Endothelial cell (in vitro differentiated cells): ENCODE data around the gene TMEM234. TPM values are rescaled to one million over a fixed set of nuclear protein-coding genes. Genes with fewer than 3 reads are reported as not detected.

ENCODE experiments used
- DNase-seq: peaks from one replicate; pipeline ENCODE4 v3.0.0; 2021; ENCODE audit warnings: low spot score
- H3K27ac Mint-ChIP-seq: one replicate; pipeline ENCODE4 v1.8.0; 2021; ENCODE audit warnings: mixed read lengths, inconsistent platforms; ENCODE audit not compliant: unreplicated experiment
- H3K27me3 Mint-ChIP-seq: one replicate; pipeline ENCODE4 v1.8.0; 2021; ENCODE audit warnings: mild to moderate bottlenecking, moderate library complexity, mixed read lengths, inconsistent platforms; ENCODE audit not compliant: unreplicated experiment
- H3K36me3 Mint-ChIP-seq: one replicate; pipeline ENCODE4 v1.8.0; 2021; ENCODE audit warnings: mild to moderate bottlenecking, low read depth, mixed read lengths, inconsistent platforms; ENCODE audit not compliant: unreplicated experiment
- H3K4me1 Mint-ChIP-seq: one replicate; pipeline ENCODE4 v1.8.0; 2021; ENCODE audit warnings: mild to moderate bottlenecking, mixed read lengths, inconsistent platforms; ENCODE audit not compliant: unreplicated experiment
- H3K4me3 Mint-ChIP-seq: one replicate; pipeline ENCODE4 v1.8.0; 2021; ENCODE audit warnings: mild to moderate bottlenecking, mixed read lengths, inconsistent platforms; ENCODE audit not compliant: unreplicated experiment
- H3K9me3 Mint-ChIP-seq: one replicate; pipeline ENCODE4 v1.8.0; 2021; ENCODE audit warnings: mixed read lengths, inconsistent platforms; ENCODE audit not compliant: unreplicated experiment
- CTCF ChIP-seq: fragments of 200-600 bp; sonication (generic); IDR thresholded peaks from one replicate; pipeline ENCODE4 v1.5.0; 2021; ENCODE audit warnings: antibody characterized with exemption; ENCODE audit not compliant: unreplicated experiment
- total RNA-seq: library from RNA; stranded (reverse); fragmentation: NEBNext Ultra II Directional; extraction: Animal tissue kit (Norgen Biotek cat#: 25700); gene quantifications from one replicate; pipeline ENCODE4 v1.2.1, GENCODE V29; 2021; ENCODE audit not compliant: unreplicated experiment

The TMEM234 gene
- total RNA-seq, 1 donor from 2014 or later, result 23.2 TPM

- TF ChIP-seq CTCF, result no peak
- Mint-ChIP-seq H3K9me3 (no peaks in the 10 kb centered on the region), H3K27ac (peak within 1 kb of the TSS; percentile 97), H3K36me3 (peaks cover 5% of the 10 kb centered on the region), H3K4me3 (peak within 1 kb of the TSS; percentile 72), H3K27me3 (peaks cover 18% of the 10 kb centered on the region), H3K4me1 (peaks cover 51% of the 10 kb centered on the region)
- DNase-seq, result no peak
Measured at GRCh38 chr1:32250893-32251716, 29.0 kb upstream of the TMEM234 start, which contains the start of gene LCK. Gene LCK (plus strand): TSS chr1:32251265. CDS start chr1:32274330, 23,065 bp downstream.

- peak overlapping the region; percentile 72 for H3K4me3 Mint-ChIP-seq
- peaks cover 18% of the 10 kb centered on the region for H3K27me3 Mint-ChIP-seq
Measured at GRCh38 chr1:32249831-32250525, 27.8 kb upstream of the TMEM234 start.

GRCh38 chr1:32247983-32248889 lies 26.1 kb upstream of the TMEM234 start:
- peak; percentile 90 for TF ChIP-seq CTCF
- Mint-ChIP-seq H3K4me1 (peaks cover 48% of the 10 kb centered on the region), H3K27me3 (peaks cover 18% of the 10 kb centered on the region), H3K36me3 (peaks cover 5% of the 10 kb centered on the region), H3K9me3 (no peaks in the 10 kb centered on the region), H3K4me3 (peak overlapping the region; percentile 51), H3K27ac (peak overlapping the region; percentile 83)
- DNase-seq, result peak; percentile 87

More at GRCh38 chr1:32249831-32250525, 27.8 kb upstream of the TMEM234 start:
- peaks cover 5% of the 10 kb centered on the region for H3K36me3 Mint-ChIP-seq
- no peak for TF ChIP-seq CTCF
- H3K27ac Mint-ChIP-seq, result peak overlapping the region; percentile 97
- peaks cover 51% of the 10 kb centered on the region for H3K4me1 Mint-ChIP-seq
- peak; percentile 57 for DNase-seq
- H3K9me3 Mint-ChIP-seq, result no peaks in the 10 kb centered on the region

- H3K4me3 Mint-ChIP-seq, result no peak overlapping the region
- no peaks in the 10 kb centered on the region for H3K9me3 Mint-ChIP-seq
- peaks cover 17% of the 10 kb centered on the region for H3K27me3 Mint-ChIP-seq
- no peak for DNase-seq
- no peak for TF ChIP-seq CTCF
- H3K4me1 Mint-ChIP-seq, result peaks cover 48% of the 10 kb centered on the region
- H3K36me3 Mint-ChIP-seq, result peaks cover 5% of the 10 kb centered on the region
- no peak overlapping the region for H3K27ac Mint-ChIP-seq
Measured at GRCh38 chr1:32247452-32247851, 25.3 kb upstream of the TMEM234 start.
